NCI-H1436 treated with DMSO at 0.1 percent for 48 hours (cell line): ENCODE data around the gene XXYLT1.

Source experiments
- DNase-seq: peaks from one replicate; lab custom pipeline; 2025; lab: John Stamatoyannopoulos, UW

Gene XXYLT1

GRCh38 chr3:195129644-195130492 is 141.1 kb downstream of the XXYLT1 start:
- DNase-seq, result no peak

- DNase-seq, result no peak
These were observed 141.8 kb downstream of the XXYLT1 start for GRCh38 chr3:195129072-195129643.

GRCh38 chr3:195128255-195129071 is 142.5 kb downstream of the XXYLT1 start:
- no peak for DNase-seq

- DNase-seq, result no peak
These were observed 144.8 kb downstream of the XXYLT1 start for GRCh38 chr3:195126056-195126605.

- no peak for DNase-seq
These were observed 145.3 kb downstream of the XXYLT1 start for GRCh38 chr3:195125646-195126045.

GRCh38 chr3:195124378-195124992 is 146.5 kb downstream of the XXYLT1 start:
- DNase-seq, result no peak

GRCh38 chr3:195123281-195123691 is 147.7 kb downstream of the XXYLT1 start:
- no peak for DNase-seq

- no peak for DNase-seq
These were observed 148.7 kb downstream of the XXYLT1 start for GRCh38 chr3:195122261-195122660.

- no peak for DNase-seq
These were observed 150.7 kb downstream of the XXYLT1 start for GRCh38 chr3:195120267-195120601.

- no peak for DNase-seq
These were observed 151.3 kb downstream of the XXYLT1 start for GRCh38 chr3:195119461-195120266.

- DNase-seq, result no peak
These were observed 152.3 kb downstream of the XXYLT1 start for GRCh38 chr3:195118671-195119070.

GRCh38 chr3:195117978-195118581 is 152.9 kb downstream of the XXYLT1 start:
- DNase-seq, result no peak

GRCh38 chr3:195116407-195117185 is 154.4 kb downstream of the XXYLT1 start:
- DNase-seq, result no peak

GRCh38 chr3:195115600-195116406 is 155.2 kb downstream of the XXYLT1 start:
- DNase-seq, result no peak

- no peak for DNase-seq
These were observed 156.0 kb downstream of the XXYLT1 start for GRCh38 chr3:195114786-195115599.

- no peak for DNase-seq
These were observed 157.2 kb downstream of the XXYLT1 start for GRCh38 chr3:195113536-195114425.

GRCh38 chr3:195113048-195113447 is 157.9 kb downstream of the XXYLT1 start:
- DNase-seq, result no peak
